G401.6 (cell line): ENCODE results near the gene TFDP3.
A peak's percentile ranks its signal among the peaks of the same experiment; 100 is the strongest.

Experiments
- FAIRE-seq: peaks from 2 replicates; lab custom pipeline; 2012; peaks lifted over from hg19 to GRCh38; lab: Jason Lieb, UNC

The TFDP3 gene

DNA sequence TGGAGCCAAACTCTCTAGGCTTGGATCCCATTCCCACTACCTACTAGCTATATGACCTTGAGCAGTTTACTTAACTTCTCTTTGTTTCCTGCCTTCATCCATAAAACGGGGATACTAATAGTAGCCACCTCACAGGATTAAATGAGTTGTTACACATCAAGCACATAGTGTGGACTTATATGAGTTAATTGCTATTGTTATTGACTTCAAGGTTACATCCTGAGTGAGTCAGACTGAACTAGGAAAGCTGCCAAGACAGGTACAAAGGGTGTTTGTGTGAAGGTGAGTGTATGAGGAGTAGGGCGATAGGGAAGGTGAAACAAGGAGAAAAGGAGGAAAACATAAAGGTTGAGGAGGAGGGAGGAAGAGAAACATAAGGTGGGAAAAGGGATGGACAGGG, 32.2 kb downstream of the TFDP3 start:
- no peak for FAIRE-seq

DNA sequence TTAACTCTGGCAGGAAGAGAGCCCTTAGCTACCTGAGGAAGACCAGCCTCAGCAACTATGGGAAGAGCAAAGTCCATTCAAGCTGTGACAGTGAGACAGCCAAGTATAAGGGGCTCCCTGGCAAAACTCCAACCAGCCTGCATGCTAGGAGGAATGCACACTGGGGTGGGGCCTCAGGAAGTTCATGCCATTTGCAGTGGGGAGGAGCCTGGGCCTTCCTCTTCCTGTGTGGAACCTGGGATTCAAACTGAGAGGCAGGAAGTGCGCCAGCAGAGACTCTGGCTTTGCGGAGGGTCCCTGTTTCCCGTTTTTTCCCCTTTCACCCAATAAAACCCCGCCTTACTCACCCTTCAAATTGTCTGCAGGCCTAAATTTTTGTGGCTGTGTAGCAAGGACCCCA, 33.0 kb downstream of the TFDP3 start:
- no peak for FAIRE-seq

DNA sequence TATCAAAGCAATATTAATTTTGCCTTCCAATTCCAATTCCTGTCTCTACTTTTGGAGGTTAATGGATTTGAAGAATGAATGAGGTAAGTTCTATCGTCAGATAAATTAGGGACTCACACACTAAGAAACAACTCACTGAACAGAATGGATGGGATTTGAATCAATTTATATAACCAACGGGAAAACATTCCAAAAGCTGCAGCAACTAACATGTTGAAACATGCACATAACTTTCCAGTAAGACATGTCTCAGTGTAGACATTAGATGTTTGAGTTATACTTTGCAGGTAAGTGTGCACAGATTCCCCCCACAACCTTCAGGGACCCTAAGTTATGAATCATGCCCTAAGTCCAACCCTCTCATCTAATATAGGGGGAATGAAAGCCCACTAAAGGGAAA, 34.3 kb downstream of the TFDP3 start:
- FAIRE-seq = no peak

DNA sequence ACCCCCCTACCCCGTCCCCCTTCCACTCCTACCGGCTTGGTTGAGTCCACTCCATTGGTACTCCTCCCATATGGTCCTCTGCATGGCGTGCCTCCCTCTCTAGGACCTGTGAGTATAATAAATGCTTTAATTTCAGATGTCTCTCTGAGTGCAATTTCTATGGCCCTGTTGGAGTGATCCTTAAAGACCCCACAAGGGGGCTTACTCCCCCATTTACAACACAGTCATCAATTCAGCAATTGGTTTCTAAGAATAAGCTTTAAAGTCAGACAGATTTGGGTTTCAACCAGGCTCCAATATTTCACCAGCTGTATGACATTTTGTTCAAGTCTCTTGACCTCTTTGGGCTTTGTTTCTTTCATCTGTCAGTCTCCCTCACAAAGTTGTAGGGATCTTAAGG, 38.7 kb downstream of the TFDP3 start:
- FAIRE-seq = no peak

DNA sequence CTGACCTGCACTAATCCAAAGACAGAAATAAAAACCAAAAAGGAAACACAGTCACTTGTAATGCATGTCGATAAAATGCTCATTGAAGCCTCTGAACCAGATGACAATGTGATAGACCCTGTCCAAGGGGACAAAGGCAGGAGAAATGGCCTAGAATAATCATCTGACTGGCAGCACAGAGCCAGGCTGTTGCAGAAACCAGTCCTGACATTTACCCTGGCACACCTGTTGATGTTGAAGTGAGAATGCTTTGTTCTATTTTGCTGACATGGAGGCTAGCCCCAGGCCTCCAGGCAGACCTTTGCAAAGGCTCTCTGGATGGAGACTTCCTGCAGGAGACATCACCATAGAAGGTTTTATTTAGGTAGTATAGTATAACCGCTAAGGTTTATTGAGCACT, 41.0 kb downstream of the TFDP3 start:
- FAIRE-seq = no peak

DNA sequence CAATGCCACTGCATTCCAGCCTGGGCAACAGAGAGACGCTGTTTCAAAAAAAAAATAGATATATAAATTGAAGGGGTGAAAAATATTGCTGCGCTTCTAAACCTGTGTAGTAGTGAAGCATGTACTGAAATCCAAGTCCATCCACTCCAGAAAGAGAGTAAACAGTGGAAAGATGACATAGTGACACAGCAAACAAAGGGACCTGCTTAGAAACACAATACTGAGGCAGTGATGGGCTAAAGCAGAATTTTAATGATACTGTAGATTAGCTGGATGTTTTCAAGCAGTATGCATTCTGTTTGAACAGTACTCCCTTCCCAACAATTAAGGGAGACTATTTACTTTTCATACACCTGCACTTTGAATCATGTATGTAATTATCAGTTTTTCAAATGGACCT, 42.5 kb downstream of the TFDP3 start:
- peak; percentile 3 for FAIRE-seq

DNA sequence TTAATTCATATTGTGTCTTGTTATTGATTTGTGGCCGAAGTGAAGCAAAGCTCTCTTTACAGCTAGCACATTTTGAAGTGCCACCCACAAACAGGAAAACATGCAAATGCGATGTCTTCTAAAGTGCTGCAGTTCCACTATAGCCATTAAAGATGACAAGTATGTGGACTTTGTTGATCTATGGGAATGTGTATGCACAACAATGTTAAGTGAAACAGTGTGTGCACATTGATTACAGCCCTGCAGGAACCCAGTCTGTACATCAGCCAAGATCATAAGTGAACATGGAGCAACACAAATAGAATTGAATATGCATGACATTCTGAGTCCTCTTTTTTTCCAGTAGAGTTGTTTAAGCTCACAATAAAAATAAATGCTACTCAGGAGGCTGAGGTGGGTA, 43.0 kb downstream of the TFDP3 start:
- no peak for FAIRE-seq

DNA sequence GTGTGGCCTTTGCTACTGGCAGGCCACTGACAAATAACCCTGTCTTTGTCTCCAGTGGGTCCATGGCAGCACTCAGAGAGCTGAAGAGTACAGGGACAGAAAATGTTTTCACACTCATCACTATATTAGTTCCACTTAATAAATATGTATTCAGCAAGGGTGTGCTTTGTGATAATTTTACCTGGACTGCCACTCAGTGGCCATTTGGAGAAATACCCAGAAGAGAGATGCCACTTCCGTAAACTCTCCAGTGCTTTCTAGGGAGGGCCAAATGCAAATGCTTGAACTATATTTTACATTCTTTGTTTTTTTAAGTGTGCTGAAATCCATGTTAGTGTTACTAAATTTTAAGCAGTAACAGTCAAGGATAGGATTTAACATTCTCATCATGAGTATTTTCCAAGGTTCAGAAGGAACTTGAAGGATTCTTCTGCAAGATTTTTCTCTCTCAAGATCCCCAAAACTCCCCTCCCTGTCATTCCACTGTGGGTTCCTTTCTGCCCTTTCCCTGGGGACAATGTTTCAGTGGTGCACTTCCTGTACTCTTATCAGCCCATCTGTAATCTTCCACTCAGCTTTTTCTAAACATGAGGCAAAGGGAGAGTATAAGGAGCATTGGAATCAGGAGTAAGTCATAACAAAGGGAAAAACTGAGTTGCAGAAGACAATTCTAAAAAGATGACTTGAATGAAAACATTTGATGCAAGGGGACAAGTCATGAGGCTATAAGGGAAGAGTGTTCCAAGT, 46.0 kb downstream of the TFDP3 start:
- peak; percentile 98 for FAIRE-seq
